Measurements from ENCODE around the gene CUX1.

DNA sequence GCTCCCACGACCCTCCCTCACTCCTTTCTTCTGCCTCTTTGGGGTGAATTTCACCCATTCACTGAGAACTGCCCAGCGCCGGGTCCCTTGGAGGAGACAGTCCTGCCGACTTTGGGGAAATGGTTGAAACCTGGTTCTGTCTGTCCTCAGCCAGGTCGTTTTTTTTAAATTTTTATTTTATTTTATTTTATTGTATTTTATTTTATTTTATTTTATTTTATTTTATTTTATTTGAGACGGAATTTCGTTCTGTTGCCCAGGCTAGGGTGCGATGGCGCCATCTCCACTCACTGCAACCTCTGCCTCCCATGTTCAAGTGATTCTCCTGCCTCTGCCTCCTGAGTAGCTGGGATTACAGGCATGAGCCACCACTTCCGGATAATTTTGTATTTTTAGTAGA lies 363.3 kb downstream of the CUX1 start:
- TF ChIP-seq CTCF (IDR thresholded peaks at IDR 0.05; ENCODE audit: low read length): no peak
- TF ChIP-seq EZH2 (optimal IDR thresholded peaks at IDR 0.05; ENCODE audit: low read depth, low read length): no peak

All from MM.1S (cell line).